GM15510 (cell line): ENCODE results near the gene CACNA2D2.

ENCODE experiments used
- POLR2A ChIP-seq: IDR thresholded peaks from 3 replicates; pipeline ENCODE4 v1.6.1; 2011; ENCODE audit warnings: borderline replicate concordance; ENCODE audit not compliant: insufficient read length; ENCODE audit errors: extremely low read depth

The CACNA2D2 gene

GRCh38 chr3:50415816-50416215 lies 87.6 kb downstream of the CACNA2D2 start:
- TF ChIP-seq POLR2A, result no peak

- no peak for TF ChIP-seq POLR2A
Measured at GRCh38 chr3:50415061-50415460, 88.4 kb downstream of the CACNA2D2 start.

- no peak for TF ChIP-seq POLR2A
Measured at GRCh38 chr3:50414616-50415015, 88.8 kb downstream of the CACNA2D2 start.

GRCh38 chr3:50412231-50412754 lies 91.1 kb downstream of the CACNA2D2 start:
- TF ChIP-seq POLR2A, result no peak

GRCh38 chr3:50411229-50411628 lies 92.2 kb downstream of the CACNA2D2 start:
- TF ChIP-seq POLR2A, result no peak

- no peak for TF ChIP-seq POLR2A
Measured at GRCh38 chr3:50410608-50411139, 92.8 kb downstream of the CACNA2D2 start.

GRCh38 chr3:50410185-50410584 lies 93.2 kb downstream of the CACNA2D2 start:
- TF ChIP-seq POLR2A, result no peak

- no peak for TF ChIP-seq POLR2A
Measured at GRCh38 chr3:50408443-50408944, 94.9 kb downstream of the CACNA2D2 start.

- no peak for TF ChIP-seq POLR2A
Measured at GRCh38 chr3:50406487-50406886, 96.9 kb downstream of the CACNA2D2 start.

GRCh38 chr3:50405249-50405648 lies 98.2 kb downstream of the CACNA2D2 start:
- TF ChIP-seq POLR2A, result no peak

GRCh38 chr3:50401978-50402595 lies 101.3 kb downstream of the CACNA2D2 start:
- no peak for TF ChIP-seq POLR2A

- TF ChIP-seq POLR2A, result no peak
Measured at GRCh38 chr3:50396502-50396901, 106.9 kb downstream of the CACNA2D2 start.

GRCh38 chr3:50395070-50395860 lies 108.2 kb downstream of the CACNA2D2 start:
- no peak for TF ChIP-seq POLR2A

GRCh38 chr3:50393061-50393460 lies 110.4 kb downstream of the CACNA2D2 start:
- no peak for TF ChIP-seq POLR2A

GRCh38 chr3:50392101-50392715 lies 111.2 kb downstream of the CACNA2D2 start:
- no peak for TF ChIP-seq POLR2A
